AG04449 (cell line): Measurements from ENCODE around the gene NUP50.
A peak's percentile ranks its signal among the peaks of the same experiment; 100 is the strongest.

Experiments
- CTCF ChIA-PET: fragments of 350-600 bp; formaldehyde crosslinking; extraction: SDS; loops from one replicate; lab custom pipeline; 2021; ENCODE audit warnings: antibody characterized with exemption; lab: Yijun Ruan, JAX
- POLR2A ChIA-PET: fragments of 400-600, 350-600 bp; formaldehyde crosslinking; extraction: SDS; loops from one replicate; lab custom pipeline; 2020; ENCODE audit warnings: antibody characterized with exemption, inconsistent platforms; lab: Yijun Ruan, JAX
- DNase-seq: peaks from one replicate; pipeline ENCODE4 v3.0.0-alpha.2; 2010; ENCODE audit warnings: low read depth, low spot score
- H3K4me3 ChIP-seq: 2 replicates; pipeline ENCODE4 v1.5.1; 2011; ENCODE audit warnings: low read depth, mild to moderate bottlenecking, control low read depth, low read length
- CTCF ChIP-seq: IDR thresholded peaks from one replicate; pipeline ENCODE4 v1.5.1; 2011; ENCODE audit warnings: mild to moderate bottlenecking, moderate library complexity, low read length, control low read depth, inconsistent platforms; ENCODE audit not compliant: insufficient read depth; ENCODE audit errors: missing control alignments

NUP50 gene

GRCh38 chr22:45198463-45198795, 34.7 kb downstream of the NUP50 start:
- H3K4me3 ChIP-seq = no peak overlapping the region
- ChIA-PET POLR2A (no interaction called here), CTCF (no interaction called here)
- DNase-seq = no peak
- no peak for TF ChIP-seq CTCF

- H3K4me3 ChIP-seq = no peak overlapping the region
- ChIA-PET POLR2A (no interaction called here), CTCF (no interaction called here)
- DNase-seq = no peak
- no peak for TF ChIP-seq CTCF
These were observed 36.0 kb downstream of the NUP50 start for GRCh38 chr22:45199723-45200122.

- no peak overlapping the region for H3K4me3 ChIP-seq
- no peak for TF ChIP-seq CTCF
- ChIA-PET CTCF (interaction anchor here (1.0 kb wide), 2 partner anchors 99 to 352 kb away, joined by 3 read pairs; no protein-coding TSS in a partner anchor), POLR2A (interaction anchor here (1.1 kb wide), 1 partner anchor 46 kb away, joined by 3 read pairs; no protein-coding TSS in a partner anchor)
- no peak for DNase-seq
These were observed 36.5 kb downstream of the NUP50 start for GRCh38 chr22:45200230-45200629.

GRCh38 chr22:45200860-45201511, 37.3 kb downstream of the NUP50 start:
- peak overlapping the region; percentile 18; the same call in 1 of the 2 replicates for H3K4me3 ChIP-seq
- POLR2A ChIA-PET = interaction anchor here (1.1 to 1.5 kb wide), 2 partner anchors 37 to 45 kb away, joined by 3 read pairs; partner anchors contain the start of gene NUP50

GRCh38 chr22:45201678-45202332, 38.1 kb downstream of the NUP50 start:
- H3K4me3 ChIP-seq = no peak overlapping the region
- peak; percentile 96 for DNase-seq
- no peak for TF ChIP-seq CTCF
- POLR2A ChIA-PET = interaction anchor here (1.5 kb wide), 1 partner anchor 38 kb away, joined by 3 read pairs; the partner anchor contains the start of gene NUP50
- CTCF ChIA-PET = interaction anchor here (1.0 kb wide), 2 partner anchors 10 to 99 kb away, joined by 3 read pairs; no protein-coding TSS in a partner anchor

More at GRCh38 chr22:45200860-45201511, 37.3 kb downstream of the NUP50 start:
- TF ChIP-seq CTCF = no peak
- DNase-seq = peak; percentile 58
- CTCF ChIA-PET = interaction anchor here (1.0 kb wide), 3 partner anchors 98 to 351 kb away, joined by 3 read pairs; no protein-coding TSS in a partner anchor

- no peak for DNase-seq
- POLR2A ChIA-PET = interaction anchor here (1.5 kb wide), 1 partner anchor 39 kb away, joined by 3 read pairs; the partner anchor contains the start of gene NUP50
- CTCF ChIA-PET = interaction anchor here (1.0 to 1.2 kb wide), 2 partner anchors 11 to 100 kb away, joined by 3 read pairs; no protein-coding TSS in a partner anchor
- no peak for TF ChIP-seq CTCF
- H3K4me3 ChIP-seq = no peak overlapping the region
These were observed 38.8 kb downstream of the NUP50 start for GRCh38 chr22:45202333-45203149.
